IMR-90 (cell line): ENCODE results near the gene HUNK. TPM values are rescaled to one million over a fixed set of nuclear protein-coding genes. Genes with fewer than 3 reads are reported as not detected.

Experiments
- ATAC-seq: fragments of 200-7000 bp; cut with Tn5 transposase; 2 replicates; pipeline ENCODE4 v1.9.1; 2020; ENCODE audit warnings: low read depth, mild to moderate bottlenecking, moderate library complexity
- BruUV-seq: library from RNA; stranded (reverse); fragments of 400-500 nt; replicated peaks from 2 replicates; lab custom pipeline; 2021; lab: Mats Ljungman, UMichigan
- CTCF ChIA-PET: fragments of 300-600 bp; formaldehyde crosslinking; extraction: SDS; loops from one replicate; lab custom pipeline; 2021; ENCODE audit warnings: antibody characterized with exemption; lab: Yijun Ruan, JAX
- POLR2A ChIA-PET: fragments of 300-600 bp; sonication (Branson Sonifier 250); formaldehyde crosslinking; loops from one replicate; lab custom pipeline; 2022; ENCODE audit warnings: antibody characterized with exemption; ENCODE audit not compliant: unreplicated experiment; lab: Charles Lee
- DNase-seq: peaks from one replicate; pipeline ENCODE4 v3.0.0; 2013
- H2AFZ ChIP-seq: replicated peaks from 2 replicates; pipeline ENCODE3; 2013; ENCODE audit warnings: low read length, mild to moderate bottlenecking; ENCODE audit not compliant: poor library complexity
- H2AK5ac ChIP-seq: 2 replicates; pipeline ENCODE4 v1.6.1; 2013; ENCODE audit warnings: low read depth, low read length, inconsistent platforms
- H2AK9ac ChIP-seq: replicated peaks from 2 replicates; pipeline ENCODE3; 2013; ENCODE audit warnings: mild to moderate bottlenecking, low read depth, low read length, moderate library complexity; ENCODE audit not compliant: poor library complexity
- H2BK120ac ChIP-seq: 2 replicates; pipeline ENCODE4 v1.6.1; 2013; ENCODE audit warnings: low read depth, low read length, inconsistent platforms
- H2BK15ac ChIP-seq: 3 replicates; pipeline ENCODE4 v1.6.1; 2013; ENCODE audit warnings: low read depth, low read length, inconsistent platforms
- H2BK20ac ChIP-seq: 2 replicates; pipeline ENCODE4 v1.6.1; 2013; ENCODE audit warnings: low read depth, mild to moderate bottlenecking, inconsistent platforms, low read length, moderate library complexity
- H2BK5ac ChIP-seq: 2 replicates; pipeline ENCODE4 v1.6.1; 2013; ENCODE audit warnings: mild to moderate bottlenecking, low read depth, low read length, inconsistent platforms; ENCODE audit not compliant: poor library complexity, severe bottlenecking
- H3K14ac ChIP-seq: replicated peaks from 2 replicates; pipeline ENCODE4 v1.6.1; 2013; ENCODE audit warnings: low read depth, low read length, inconsistent platforms
- H3K18ac ChIP-seq: 2 replicates; pipeline ENCODE4 v1.6.1; 2013; ENCODE audit warnings: low read depth, low read length, control low read depth
- H3K23ac ChIP-seq: 2 replicates; pipeline ENCODE4 v1.6.1; 2013; ENCODE audit warnings: low read depth, low read length, inconsistent platforms
- H3K27ac ChIP-seq: 2 replicates; pipeline ENCODE4 v1.5.1; 2013; ENCODE audit warnings: mild to moderate bottlenecking, control low read depth, low read length; ENCODE audit not compliant: insufficient read depth
- H3K27me3 ChIP-seq: 2 replicates; pipeline ENCODE4 v1.6.1; 2013; ENCODE audit warnings: low read length; ENCODE audit not compliant: control insufficient read depth, insufficient read depth
- H3K36me3 ChIP-seq: 2 replicates; pipeline ENCODE4 v1.6.1; 2013; ENCODE audit warnings: low read length, mixed read lengths; ENCODE audit not compliant: control insufficient read depth, insufficient read depth
- H3K4ac ChIP-seq: 2 replicates; pipeline ENCODE4 v1.6.1; 2013; ENCODE audit warnings: low read depth, low read length, inconsistent platforms
- H3K4me1 ChIP-seq: 2 replicates; pipeline ENCODE4 v1.6.1; 2013; ENCODE audit warnings: low read length, mixed read lengths; ENCODE audit not compliant: control insufficient read depth, insufficient read depth
- H3K4me2 ChIP-seq: 2 replicates; pipeline ENCODE4 v1.6.1; 2013; ENCODE audit warnings: low read depth, mild to moderate bottlenecking, control low read depth, low read length, moderate library complexity
- H3K4me3 ChIP-seq: 2 replicates; pipeline ENCODE4 v1.5.1; 2013; ENCODE audit warnings: low read depth, mild to moderate bottlenecking, control low read depth, low read length, moderate library complexity; ENCODE audit not compliant: insufficient read depth
- H3K56ac ChIP-seq: 2 replicates; pipeline ENCODE4 v1.6.1; 2013; ENCODE audit warnings: low read length, inconsistent platforms; ENCODE audit not compliant: insufficient read depth; ENCODE audit errors: extremely low read depth
- H3K79me1 ChIP-seq, 2 experiments: 2 replicates each; pipeline ENCODE4 v1.6.1; 2013; ENCODE audit warnings: low read length in 2 of 2, inconsistent platforms in 1 of 2, low read depth in 1 of 2
- H3K9ac ChIP-seq: 2 replicates; pipeline ENCODE4 v1.6.1; 2013; ENCODE audit warnings: low read depth, low read length, control low read depth
- H3K9me1 ChIP-seq: 2 replicates; pipeline ENCODE4 v1.6.1; 2013; ENCODE audit warnings: low read length, inconsistent platforms; ENCODE audit not compliant: insufficient read depth
- H3K9me3 ChIP-seq: 2 replicates; pipeline ENCODE4 v1.6.1; 2013; ENCODE audit warnings: low read length; ENCODE audit not compliant: control insufficient read depth, insufficient read depth
- H4K20me1 ChIP-seq: 2 replicates; pipeline ENCODE4 v1.6.1; 2013; ENCODE audit warnings: low read length, inconsistent platforms; ENCODE audit not compliant: insufficient read depth
- H4K5ac ChIP-seq: 2 replicates; pipeline ENCODE4 v1.6.1; 2013; ENCODE audit warnings: mild to moderate bottlenecking, low read depth, low read length, control low read depth
- H4K8ac ChIP-seq, 2 experiments: 2 replicates each; pipeline ENCODE4 v1.6.1; 2013; ENCODE audit warnings: low read depth in 2 of 2, low read length in 2 of 2, control low read depth in 1 of 2, inconsistent platforms in 1 of 2
- H4K91ac ChIP-seq: 2 replicates; pipeline ENCODE4 v1.6.1; 2013; ENCODE audit warnings: low read depth, low read length, inconsistent platforms; ENCODE audit not compliant: insufficient read depth
- BHLHE40 ChIP-seq: fragments of 150-350 bp; IDR thresholded peaks from 2 replicates; pipeline ENCODE4 v1.6.1; 2016; ENCODE audit warnings: mild to moderate bottlenecking, low read depth, low read length
- CEBPB ChIP-seq: IDR thresholded peaks from 2 replicates; pipeline ENCODE4 v1.6.1; 2012; ENCODE audit warnings: low read depth, low read length, improper control_type of control experiment
- CHD1 ChIP-seq: IDR thresholded peaks from 2 replicates; pipeline ENCODE4 v1.6.1; 2012; ENCODE audit warnings: low read depth, low read length, improper control_type of control experiment
- CTCF ChIP-seq: conservative IDR thresholded peaks from 2 replicates; pipeline ENCODE4 v1.5.1; 2012; ENCODE audit warnings: mild to moderate bottlenecking, low read depth, low read length, improper control_type of control experiment
- ELK1 ChIP-seq: fragments of 150-350 bp; IDR thresholded peaks from 2 replicates; pipeline ENCODE4 v1.6.1; 2016; ENCODE audit warnings: low read depth, mild to moderate bottlenecking, low read length, moderate library complexity, borderline replicate concordance
- FOS ChIP-seq: fragments of 150-350 bp; IDR thresholded peaks from 2 replicates; pipeline ENCODE4 v1.6.1; 2016; ENCODE audit warnings: low read depth, low read length
- MAFK ChIP-seq: IDR thresholded peaks from 2 replicates; pipeline ENCODE4 v1.6.1; 2012; ENCODE audit warnings: low read depth, low read length, improper control_type of control experiment
- MAZ ChIP-seq: IDR thresholded peaks from 2 replicates; pipeline ENCODE4 v1.6.1; 2012; ENCODE audit warnings: low read depth, mild to moderate bottlenecking, low read length, improper control_type of control experiment, moderate library complexity, borderline replicate concordance
- MXI1 ChIP-seq: IDR thresholded peaks from 2 replicates; pipeline ENCODE4 v1.6.1; 2012; ENCODE audit warnings: low read depth, mild to moderate bottlenecking, low read length, moderate library complexity, borderline replicate concordance
- NFE2L2 ChIP-seq: fragments of 150-350 bp; IDR thresholded peaks from 2 replicates; pipeline ENCODE4 v1.6.1; 2016; ENCODE audit warnings: low read depth, mild to moderate bottlenecking, low read length
- POLR2A ChIP-seq: IDR thresholded peaks from 2 replicates; pipeline ENCODE4 v1.6.1; 2012; ENCODE audit warnings: mild to moderate bottlenecking, low read depth, low read length
- RAD21 ChIP-seq: IDR thresholded peaks from 2 replicates; pipeline ENCODE4 v1.6.1; 2012; ENCODE audit warnings: low read length, improper control_type of control experiment
- RCOR1 ChIP-seq: IDR thresholded peaks from 2 replicates; pipeline ENCODE4 v1.6.1; 2012; ENCODE audit warnings: mild to moderate bottlenecking, low read length, improper control_type of control experiment; ENCODE audit not compliant: insufficient replicate concordance
- RFX5 ChIP-seq: IDR thresholded peaks from 2 replicates; pipeline ENCODE4 v1.8.0; 2012; ENCODE audit warnings: low read depth, mild to moderate bottlenecking, low read length, moderate library complexity
- SMC3 ChIP-seq: fragments of 150-350 bp; IDR thresholded peaks from 2 replicates; pipeline ENCODE4 v1.6.1; 2016; ENCODE audit warnings: low read depth, mild to moderate bottlenecking, antibody characterized with exemption, low read length, moderate library complexity
- USF2 ChIP-seq: fragments of 150-350 bp; IDR thresholded peaks from 2 replicates; pipeline ENCODE4 v1.6.1; 2017; ENCODE audit warnings: mild to moderate bottlenecking, antibody characterized with exemption, low read length, low read depth
- WGBS, 2 experiments: methylation state at CpG; one replicate each; pipeline versions ENCODE4 v1.1.5 to v1.1.7; 2013; ENCODE audit warnings: missing lambda C conversion rate in 2 of 2; ENCODE audit not compliant: insufficient read length in 1 of 2; ENCODE audit errors: extremely low coverage in 2 of 2; 5-methylcytosine and 5-hydroxymethylcytosine counted together
- dilution Hi-C: fragments of 300-500 bp; cut with HindIII; formaldehyde crosslinking; loops from one replicate; pipeline ENCODE4 v1.14.3; 2018; ENCODE audit warnings: low sequenced_read_pairs; ENCODE audit not compliant: unreplicated experiment
- in situ Hi-C: fragments of 300-500 bp; cut with MboI; formaldehyde crosslinking; loops from 3 replicates; pipeline ENCODE4 v1.14.3; 2019; ENCODE audit warnings: low sequenced_read_pairs, inconsistent platforms, mixed read lengths
- intact Hi-C: fragments of 100-400 bp; cut with micrococcal nuclease; formaldehyde crosslinking; loops from 2 replicates; pipeline ENCODE4 v1.10.0; 2022
- polyA plus RNA-seq, 3 experiments: library from polyadenylated mRNA; depleted of rRNA; stranded (reverse); fragments of >200 nt; gene quantifications; 2 replicates each; pipeline ENCODE4 v1.2.3, GENCODE V29; 2012; ENCODE audit warnings: low replicate concordance in 1 of 3
- total RNA-seq: library from RNA; depleted of rRNA; stranded (reverse); fragments of >200 nt; gene quantifications from 2 replicates; pipeline ENCODE4 v1.2.3, GENCODE V29; 2012

HUNK gene
- total and polyA plus RNA-seq, 2 of the 4 experiments (the other 2 are of a cell fraction): 1.0 to 2.0 TPM

GRCh38 chr21:31959881-31960280 is 87.1 kb downstream of the HUNK start:
- POLR2A ChIA-PET: no interaction called here
- no CpG with 5 or more reads among the region's 2 CpGs for WGBS, 2 experiments

More at GRCh38 chr21:31959881-31960280, 87.1 kb downstream of the HUNK start:
- CTCF ChIA-PET: interaction anchor here (0.6 kb wide), 1 partner anchor 69 kb away, joined by 3 read pairs; no protein-coding TSS in a partner anchor
- Histone ChIP-seq H4K8ac (no peak overlapping the region), H3K9ac (no peak overlapping the region), H3K4ac (no peak overlapping the region), H3K14ac (no peak overlapping the region), H3K27ac (no peak overlapping the region), H2BK5ac (no peak overlapping the region), H4K5ac (no peak overlapping the region), H3K27me3 (no peaks in the 10 kb centered on the region), H3K18ac (no peak overlapping the region), H4K20me1 (no peaks in the 10 kb centered on the region), H4K91ac (no peak overlapping the region), H2AK5ac (no peak overlapping the region), H3K4me2 (no peak overlapping the region), H2AK9ac (no peak overlapping the region), H3K36me3 (peaks cover 4% of the 10 kb centered on the region; the same call in 1 of the 2 replicates), H2BK120ac (no peak overlapping the region), H2BK20ac (no peak overlapping the region), H2BK15ac (no peak overlapping the region), H3K4me3 (no peak overlapping the region), H3K9me3 (no peaks in the 10 kb centered on the region), H2AFZ (no peak overlapping the region), H3K9me1 (0 out of 2 replicates have a peak, but pooled peaks cover 5% of the 10 kb centered on the region), H3K56ac (no peak overlapping the region), H3K4me1 (no peaks in the 10 kb centered on the region), H3K23ac (no peak overlapping the region), H3K79me1 (no peaks in the 10 kb centered on the region)
- ATAC-seq (no peak), DNase-seq (no peak)
- no TSS peak for BruUV-seq
- in situ Hi-C loops (no loop called here), intact Hi-C loops (no loop called here), dilution Hi-C loops (no loop called here)
- TF ChIP-seq FOS (no peak), POLR2A (no peak), RFX5 (no peak), RAD21 (no peak), MAFK (no peak), CEBPB (no peak), CHD1 (no peak), MXI1 (no peak), ELK1 (no peak), NFE2L2 (no peak), CTCF (no peak), MAZ (no peak), RCOR1 (no peak), USF2 (no peak), BHLHE40 (no peak), SMC3 (no peak)
